Activated T-helper 1 cell treated with anti-CD3 and anti-CD28 coated beads, Interleukin-12 subunit alpha, Interleukin-12 subunit beta, Interleukin-2, Interleukin-4 antibody, amounts not matched to agents 30 ng/mL and 10 ng/mL and 1 ng/mL, durations not matched to agents 14 hours and 24 hours and 36 hours (primary cell): ENCODE data around the gene CLPTM1L. TPM values are rescaled to one million over a fixed set of nuclear protein-coding genes. Genes with fewer than 3 reads are reported as not detected.
"Not testable (repeated sequence)": the region's sequence is repeated elsewhere in the genome, so short reads cannot be mapped to it uniquely, and the experiment has no call there.

Experiments used
- DNase-seq: peaks from one replicate; pipeline ENCODE4 v3.0.0; 2021; ENCODE audit warnings: low spot score
- H3K27ac Mint-ChIP-seq: one replicate; pipeline ENCODE4 v1.8.0; 2021; ENCODE audit warnings: mild to moderate bottlenecking, mixed read lengths
- H3K27me3 Mint-ChIP-seq: one replicate; pipeline ENCODE4 v1.8.0; 2022; ENCODE audit warnings: mild to moderate bottlenecking, moderate library complexity, mixed read lengths; ENCODE audit not compliant: insufficient read depth
- H3K36me3 Mint-ChIP-seq: one replicate; pipeline ENCODE4 v1.8.0; 2021; ENCODE audit warnings: low read depth, mixed read lengths
- H3K4me1 Mint-ChIP-seq: one replicate; pipeline ENCODE4 v1.8.0; 2021; ENCODE audit warnings: low read depth, mixed read lengths
- H3K4me3 Mint-ChIP-seq: one replicate; pipeline ENCODE4 v1.8.0; 2021; ENCODE audit warnings: mild to moderate bottlenecking, moderate library complexity, mixed read lengths
- H3K9me3 Mint-ChIP-seq: one replicate; pipeline ENCODE4 v1.8.0; 2021; ENCODE audit warnings: mixed read lengths
- intact Hi-C: fragments of 100-400 bp; cut with micrococcal nuclease; formaldehyde crosslinking; loops from one replicate; pipeline ENCODE4 v1.15.1; 2024
- total RNA-seq: library from RNA; stranded (reverse); gene quantifications from 2 replicates; pipeline ENCODE4 v1.2.3, GENCODE V29; 2022

Gene CLPTM1L
- total RNA-seq, 1 donor from 2014 or later, result 132 TPM

DNA sequence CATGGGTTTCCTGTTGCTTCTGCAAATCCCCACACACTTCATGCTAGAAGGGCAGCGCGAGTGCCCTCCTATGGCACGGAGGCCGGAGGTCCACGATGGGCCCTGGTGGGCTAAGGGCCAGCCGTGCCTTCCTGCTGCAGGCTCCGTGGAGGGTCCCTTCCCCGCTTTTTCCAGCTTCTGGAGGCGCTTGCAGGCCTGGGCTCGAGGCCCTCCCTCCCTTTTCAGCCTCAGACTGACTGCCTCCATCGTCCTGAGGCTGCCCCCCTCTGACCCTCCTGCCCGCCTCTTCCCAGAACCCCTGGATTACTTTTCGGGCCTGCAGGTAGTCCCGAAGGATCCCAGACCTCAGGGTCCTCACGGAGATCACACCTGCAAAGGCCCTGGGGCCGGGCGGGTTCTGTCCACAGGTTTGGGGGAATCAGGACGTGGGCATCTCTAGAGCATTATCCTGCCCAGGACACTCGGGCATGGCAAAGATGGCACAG, 46.8 kb downstream of the CLPTM1L start:
- intact Hi-C loops, result no loop called here
- peaks cover 5% of the 10 kb centered on the region for H3K4me1 Mint-ChIP-seq

DNA sequence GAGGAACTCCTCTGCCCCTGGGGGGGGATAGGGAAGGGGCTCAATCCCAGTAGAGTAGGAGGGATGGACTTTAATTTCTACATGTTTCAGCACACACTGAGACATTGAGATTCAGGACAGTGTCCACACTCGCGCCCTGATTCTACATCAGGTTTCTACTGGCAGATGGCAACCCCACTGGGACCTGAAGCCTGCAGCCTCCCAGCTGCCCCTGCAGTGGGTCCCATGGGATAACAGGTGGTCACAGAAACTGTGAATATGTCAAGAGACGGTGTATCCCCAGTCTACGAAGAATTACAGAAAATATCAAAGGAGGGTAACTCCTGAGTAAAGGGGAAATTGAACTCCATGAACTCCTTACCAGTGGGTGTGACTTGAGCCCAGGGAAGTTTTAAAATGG, 47.7 kb downstream of the CLPTM1L start:
- H3K9me3 Mint-ChIP-seq, result no peaks in the 10 kb centered on the region
- peaks cover 5% of the 10 kb centered on the region for H3K4me1 Mint-ChIP-seq
- no peak overlapping the region for H3K4me3 Mint-ChIP-seq
- H3K27me3 Mint-ChIP-seq, result peaks cover 7% of the 10 kb centered on the region
- no peak overlapping the region for H3K27ac Mint-ChIP-seq
- intact Hi-C loops, result no loop called here
- no peak for DNase-seq
- peaks cover 2% of the 10 kb centered on the region for H3K36me3 Mint-ChIP-seq

More for the DNA sequence above, 46.8 kb downstream of the CLPTM1L start:
- H3K9me3 Mint-ChIP-seq, result no peaks in the 10 kb centered on the region
- H3K27me3 Mint-ChIP-seq, result peaks cover 16% of the 10 kb centered on the region
- no peak overlapping the region for H3K4me3 Mint-ChIP-seq
- no peak overlapping the region for H3K27ac Mint-ChIP-seq
- H3K36me3 Mint-ChIP-seq, result peaks cover 2% of the 10 kb centered on the region
- DNase-seq, result no peak

- no peaks in the 10 kb centered on the region for H3K9me3 Mint-ChIP-seq
- no peak overlapping the region for H3K27ac Mint-ChIP-seq
- H3K4me1 Mint-ChIP-seq, result peaks cover 5% of the 10 kb centered on the region
- peaks cover 5% of the 10 kb centered on the region for H3K27me3 Mint-ChIP-seq
- peak overlapping the region; percentile 72 for H3K4me3 Mint-ChIP-seq
- DNase-seq, result no peak
- intact Hi-C loops, result loop anchor here (1.0 kb wide), 3 partner anchors 20 to 91 kb away; no protein-coding TSS in a partner anchor
- peaks cover 2% of the 10 kb centered on the region for H3K36me3 Mint-ChIP-seq
Observed at GRCh38 chr5:1295650-1296037, 49.3 kb downstream of the CLPTM1L start.

DNA sequence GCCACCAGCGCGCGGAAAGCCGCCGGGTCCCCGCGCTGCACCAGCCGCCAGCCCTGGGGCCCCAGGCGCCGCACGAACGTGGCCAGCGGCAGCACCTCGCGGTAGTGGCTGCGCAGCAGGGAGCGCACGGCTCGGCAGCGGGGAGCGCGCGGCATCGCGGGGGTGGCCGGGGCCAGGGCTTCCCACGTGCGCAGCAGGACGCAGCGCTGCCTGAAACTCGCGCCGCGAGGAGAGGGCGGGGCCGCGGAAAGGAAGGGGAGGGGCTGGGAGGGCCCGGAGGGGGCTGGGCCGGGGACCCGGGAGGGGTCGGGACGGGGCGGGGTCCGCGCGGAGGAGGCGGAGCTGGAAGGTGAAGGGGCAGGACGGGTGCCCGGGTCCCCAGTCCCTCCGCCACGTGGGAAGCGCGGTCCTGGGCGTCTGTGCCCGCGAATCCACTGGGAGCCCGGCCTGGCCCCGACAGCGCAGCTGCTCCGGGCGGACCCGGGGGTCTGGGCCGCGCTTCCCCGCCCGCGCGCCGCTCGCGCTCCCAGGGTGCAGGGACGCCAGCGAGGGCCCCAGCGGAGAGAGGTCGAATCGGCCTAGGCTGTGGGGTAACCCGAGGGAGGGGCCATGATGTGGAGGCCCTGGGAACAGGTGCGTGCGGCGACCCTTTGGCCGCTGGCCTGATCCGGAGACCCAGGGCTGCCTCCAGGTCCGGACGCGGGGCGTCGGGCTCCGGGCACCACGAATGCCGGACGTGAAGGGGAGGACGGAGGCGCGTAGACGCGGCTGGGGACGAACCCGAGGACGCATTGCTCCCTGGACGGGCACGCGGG, 49.9 kb downstream of the CLPTM1L start, which contains the start of gene TERT:
TSS of gene TERT (minus strand) at position 234 of the 815 bp plus-strand sequence. CDS start at position 155, 79 bp downstream.
- intact Hi-C loops, result loop anchor here (1.0 kb wide), 3 partner anchors 20 to 91 kb away; no protein-coding TSS in a partner anchor
- Mint-ChIP-seq H3K27me3 (peaks cover 5% of the 10 kb centered on the region), H3K27ac (no peak within 1 kb of the TSS), H3K36me3 (peaks cover 2% of the 10 kb centered on the region), H3K4me1 (peaks cover 5% of the 10 kb centered on the region), H3K4me3 (peak within 1 kb of the TSS; percentile 72), H3K9me3 (no peaks in the 10 kb centered on the region)
- peak; percentile 63 for DNase-seq

- Mint-ChIP-seq H3K9me3 (no peaks in the 10 kb centered on the region), H3K27ac (no peak overlapping the region), H3K4me3 (peak overlapping the region; percentile 53), H3K4me1 (peaks cover 5% of the 10 kb centered on the region), H3K27me3 (peaks cover 5% of the 10 kb centered on the region), H3K36me3 (peaks cover 2% of the 10 kb centered on the region)
- no peak for DNase-seq
- intact Hi-C loops, result no loop called here
Observed at GRCh38 chr5:1294206-1294834, 50.6 kb downstream of the CLPTM1L start.

- peaks cover 3% of the 10 kb centered on the region for H3K27me3 Mint-ChIP-seq
- DNase-seq, result no peak
- peaks cover 5% of the 10 kb centered on the region for H3K4me1 Mint-ChIP-seq
- H3K36me3 Mint-ChIP-seq, result peaks cover 2% of the 10 kb centered on the region
- intact Hi-C loops, result no loop called here
- H3K4me3 Mint-ChIP-seq, result peak overlapping the region; percentile 71
- H3K27ac Mint-ChIP-seq, result no peak overlapping the region
- H3K9me3 Mint-ChIP-seq, result no peaks in the 10 kb centered on the region
Observed at GRCh38 chr5:1293416-1294205, 51.3 kb downstream of the CLPTM1L start.

DNA sequence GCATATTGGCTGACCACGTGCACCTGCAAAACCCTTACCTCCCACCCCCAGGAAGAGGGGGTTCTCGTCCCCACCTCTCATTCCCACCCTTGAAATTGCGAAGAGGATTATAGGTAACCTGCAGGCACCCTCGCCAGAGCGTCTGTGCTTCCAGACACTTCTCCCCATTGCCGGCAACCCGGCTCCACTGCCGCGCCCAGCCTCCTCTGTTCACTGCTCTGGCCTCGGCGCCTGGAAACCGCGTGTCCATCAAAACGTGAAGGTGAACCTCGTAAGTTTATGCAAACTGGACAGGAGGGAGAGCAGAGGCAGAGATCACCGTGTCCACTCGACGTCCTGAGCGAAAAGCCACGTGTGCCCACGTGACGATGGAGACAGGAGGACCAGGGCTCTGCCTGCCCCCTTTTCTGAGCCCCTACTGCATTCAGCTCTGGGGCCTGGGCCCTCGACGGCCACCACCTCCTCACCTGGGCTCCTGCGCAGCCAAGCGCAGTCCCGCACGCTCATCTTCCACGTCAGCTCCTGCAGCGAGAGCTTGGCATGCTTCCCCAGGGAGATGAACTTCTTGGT, 52.0 kb downstream of the CLPTM1L start:
- intact Hi-C loops, result no loop called here
- Mint-ChIP-seq H3K27ac (no peak overlapping the region), H3K36me3 (peaks cover 7% of the 10 kb centered on the region), H3K9me3 (peaks cover 4% of the 10 kb centered on the region), H3K4me1 (peaks cover 5% of the 10 kb centered on the region), H3K27me3 (peaks cover 3% of the 10 kb centered on the region), H3K4me3 (peak overlapping the region; percentile 5)
- no peak for DNase-seq

GRCh38 chr5:1292139-1292538, 52.8 kb downstream of the CLPTM1L start:
- intact Hi-C loops, result no loop called here
- Mint-ChIP-seq H3K36me3 (peaks cover 7% of the 10 kb centered on the region), H3K4me3 (no peak overlapping the region), H3K9me3 (peaks cover 5% of the 10 kb centered on the region), H3K4me1 (peaks cover 5% of the 10 kb centered on the region), H3K27ac (no peak overlapping the region), H3K27me3 (peaks cover 3% of the 10 kb centered on the region)
- no peak for DNase-seq

- no peak for DNase-seq
- H3K4me1 Mint-ChIP-seq, result peaks cover 5% of the 10 kb centered on the region
- peaks cover 3% of the 10 kb centered on the region for H3K27me3 Mint-ChIP-seq
- intact Hi-C loops, result no loop called here
- no peak overlapping the region for H3K4me3 Mint-ChIP-seq
- H3K9me3 Mint-ChIP-seq, result peaks cover 5% of the 10 kb centered on the region
- H3K36me3 Mint-ChIP-seq, result peaks cover 7% of the 10 kb centered on the region
- H3K27ac Mint-ChIP-seq, result no peak overlapping the region
Observed at GRCh38 chr5:1291611-1292080, 53.3 kb downstream of the CLPTM1L start.

- H3K27me3 Mint-ChIP-seq, H3K36me3 Mint-ChIP-seq, H3K4me1 Mint-ChIP-seq, H3K4me3 Mint-ChIP-seq, H3K27ac Mint-ChIP-seq, intact Hi-C loops, H3K9me3 Mint-ChIP-seq, DNase-seq: not testable (repeated sequence)
Observed at GRCh38 chr5:1290956-1291355, 53.9 kb downstream of the CLPTM1L start.

DNA sequence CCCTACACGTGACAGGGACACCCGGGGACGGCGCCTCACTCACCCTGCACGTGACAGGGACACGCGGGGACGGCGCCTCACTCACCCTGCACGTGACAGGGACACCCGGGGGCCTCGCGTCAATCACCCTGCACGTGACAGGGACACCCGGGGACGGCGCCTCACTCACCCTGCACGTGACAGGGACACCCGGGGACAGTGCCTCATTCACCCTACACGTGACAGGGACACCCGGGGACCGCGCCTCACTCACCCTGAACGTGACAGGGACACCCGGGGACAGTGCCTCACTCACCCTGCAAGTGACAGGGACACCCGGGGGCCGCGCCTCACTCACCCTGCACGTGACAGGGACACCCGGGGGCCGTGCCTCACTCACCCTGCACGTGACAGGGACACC, 55.3 kb downstream of the CLPTM1L start:
- H3K27ac Mint-ChIP-seq, H3K4me1 Mint-ChIP-seq, H3K9me3 Mint-ChIP-seq, H3K4me3 Mint-ChIP-seq, H3K36me3 Mint-ChIP-seq, H3K27me3 Mint-ChIP-seq, intact Hi-C loops, DNase-seq: not testable (repeated sequence)
